ENCODE measurements around the gene MKRN3. TPM values are rescaled to one million over a fixed set of nuclear protein-coding genes. Genes with fewer than 3 reads are reported as not detected.

The MKRN3 gene
- total RNA-seq, 1 donor from 2014 or later = 1.4 TPM

DNA sequence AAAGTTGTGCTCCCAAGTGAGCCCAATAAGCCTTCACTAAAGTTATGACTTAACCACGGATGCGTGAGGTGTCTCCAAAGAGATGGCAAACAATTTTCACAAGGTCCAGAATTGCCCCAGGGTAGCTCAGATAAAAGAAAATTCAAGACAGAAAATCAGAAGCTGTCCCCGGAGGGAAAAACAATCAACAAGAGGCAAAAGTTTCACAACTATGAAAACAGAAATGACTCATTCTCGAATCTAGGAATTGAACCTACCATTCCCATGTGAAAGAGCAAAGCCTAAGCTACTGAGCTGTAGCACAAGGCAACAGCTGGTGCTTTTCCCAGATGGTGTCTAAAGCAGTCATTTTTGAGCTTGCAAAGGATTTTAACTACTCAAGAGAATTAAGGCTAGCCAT, 33.5 kb upstream of the MKRN3 start:
- DNase-seq = peak; percentile 51
- Mint-ChIP-seq H3K4me3 (ENCODE audit: unreplicated experiment) (peak overlapping the region; percentile 21), H3K36me3 (ENCODE audit: unreplicated experiment) (no peaks in the 10 kb centered on the region), H3K9me3 (ENCODE audit: unreplicated experiment) (peaks cover 12% of the 10 kb centered on the region), H3K27ac (ENCODE audit: unreplicated experiment) (peak overlapping the region; percentile 86), H3K27me3 (ENCODE audit: unreplicated experiment) (peaks cover 9% of the 10 kb centered on the region), H3K4me1 (ENCODE audit: low read depth, unreplicated experiment) (peaks cover 56% of the 10 kb centered on the region)
- TF ChIP-seq CTCF (IDR thresholded peaks at IDR 0.05; ENCODE audit: partially characterized antibody, unreplicated experiment) = no peak

DNA sequence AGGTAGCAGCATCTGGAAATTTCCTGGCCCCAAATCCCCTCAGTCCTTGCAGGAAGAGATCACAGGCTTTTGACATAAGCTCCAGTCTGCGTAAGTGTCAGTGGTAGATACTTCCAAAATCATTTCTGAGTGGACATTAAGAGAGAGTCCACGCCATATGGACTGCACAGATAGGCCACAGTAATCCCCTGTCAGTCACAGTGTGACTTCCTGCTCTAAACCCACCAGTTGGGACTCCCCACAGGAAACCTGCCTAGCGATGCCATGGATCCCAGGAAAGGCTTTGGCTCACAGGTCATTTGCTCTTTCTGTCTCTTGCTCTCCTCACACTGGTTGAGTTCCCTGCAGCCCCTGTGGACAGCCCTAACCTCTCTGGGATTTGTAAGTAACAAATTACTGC, 28.8 kb upstream of the MKRN3 start:
- peaks cover 80% of the 10 kb centered on the region for H3K4me1 Mint-ChIP-seq (ENCODE audit: low read depth, unreplicated experiment)
- H3K36me3 Mint-ChIP-seq (ENCODE audit: unreplicated experiment) = no peaks in the 10 kb centered on the region
- H3K4me3 Mint-ChIP-seq (ENCODE audit: unreplicated experiment) = peak overlapping the region; percentile 74
- TF ChIP-seq CTCF (IDR thresholded peaks at IDR 0.05; ENCODE audit: partially characterized antibody, unreplicated experiment) = no peak
- peak overlapping the region; percentile 93 for H3K27ac Mint-ChIP-seq (ENCODE audit: unreplicated experiment)
- peaks cover 13% of the 10 kb centered on the region for H3K27me3 Mint-ChIP-seq (ENCODE audit: unreplicated experiment)
- DNase-seq = no peak
- peaks cover 25% of the 10 kb centered on the region for H3K9me3 Mint-ChIP-seq (ENCODE audit: unreplicated experiment)

DNA sequence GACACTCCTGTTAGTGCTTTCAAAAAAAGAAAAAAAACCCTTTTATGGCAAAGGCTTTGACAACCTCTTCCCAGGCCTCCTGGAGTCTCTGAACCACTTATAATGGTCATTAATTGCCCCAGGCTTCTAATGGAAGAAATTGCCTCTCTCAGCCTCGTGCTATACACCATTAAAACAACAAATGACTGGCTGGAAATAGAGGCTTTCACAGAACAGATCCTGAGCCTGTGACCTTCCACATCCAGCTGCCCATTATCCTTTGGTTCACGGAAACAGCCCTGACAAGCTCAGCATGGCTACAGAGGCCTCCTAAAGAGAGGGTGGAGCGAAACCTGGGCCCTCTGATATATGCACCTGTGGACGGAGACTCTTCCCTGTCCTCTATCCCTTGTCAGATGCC, 26.8 kb upstream of the MKRN3 start:
- Mint-ChIP-seq H3K27me3 (ENCODE audit: unreplicated experiment) (peaks cover 6% of the 10 kb centered on the region), H3K4me1 (ENCODE audit: low read depth, unreplicated experiment) (peaks cover 65% of the 10 kb centered on the region), H3K4me3 (ENCODE audit: unreplicated experiment) (no peak overlapping the region), H3K9me3 (ENCODE audit: unreplicated experiment) (peaks cover 21% of the 10 kb centered on the region), H3K27ac (ENCODE audit: unreplicated experiment) (peak overlapping the region; percentile 93), H3K36me3 (ENCODE audit: unreplicated experiment) (no peaks in the 10 kb centered on the region)
- no peak for TF ChIP-seq CTCF (IDR thresholded peaks at IDR 0.05; ENCODE audit: partially characterized antibody, unreplicated experiment)
- peak; percentile 40 for DNase-seq

DNA sequence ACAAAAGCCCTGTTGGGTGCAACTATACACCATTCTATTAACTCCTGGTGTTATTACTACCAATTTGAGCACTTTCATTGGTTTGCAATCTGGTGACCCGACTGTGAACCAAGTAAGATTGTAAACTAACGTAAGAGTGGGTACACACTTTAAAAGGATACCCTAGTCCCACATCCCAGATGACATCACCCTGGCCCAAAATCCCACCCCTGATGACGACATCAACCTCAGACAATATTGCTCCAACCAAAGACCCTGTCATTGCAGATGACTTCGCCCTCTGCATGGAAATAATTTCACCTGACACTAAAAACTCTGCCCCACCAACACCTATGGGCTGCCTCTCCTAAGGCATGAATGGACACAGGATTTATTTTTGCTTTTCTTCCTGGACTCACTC, 25.6 kb upstream of the MKRN3 start:
- Mint-ChIP-seq H3K27me3 (ENCODE audit: unreplicated experiment) (peaks cover 6% of the 10 kb centered on the region), H3K36me3 (ENCODE audit: unreplicated experiment) (no peaks in the 10 kb centered on the region), H3K4me3 (ENCODE audit: unreplicated experiment) (peak overlapping the region; percentile 57), H3K9me3 (ENCODE audit: unreplicated experiment) (peaks cover 21% of the 10 kb centered on the region), H3K27ac (ENCODE audit: unreplicated experiment) (peak overlapping the region; percentile 93), H3K4me1 (ENCODE audit: low read depth, unreplicated experiment) (peaks cover 59% of the 10 kb centered on the region)
- no peak for DNase-seq
- no peak for TF ChIP-seq CTCF (IDR thresholded peaks at IDR 0.05; ENCODE audit: partially characterized antibody, unreplicated experiment)

DNA sequence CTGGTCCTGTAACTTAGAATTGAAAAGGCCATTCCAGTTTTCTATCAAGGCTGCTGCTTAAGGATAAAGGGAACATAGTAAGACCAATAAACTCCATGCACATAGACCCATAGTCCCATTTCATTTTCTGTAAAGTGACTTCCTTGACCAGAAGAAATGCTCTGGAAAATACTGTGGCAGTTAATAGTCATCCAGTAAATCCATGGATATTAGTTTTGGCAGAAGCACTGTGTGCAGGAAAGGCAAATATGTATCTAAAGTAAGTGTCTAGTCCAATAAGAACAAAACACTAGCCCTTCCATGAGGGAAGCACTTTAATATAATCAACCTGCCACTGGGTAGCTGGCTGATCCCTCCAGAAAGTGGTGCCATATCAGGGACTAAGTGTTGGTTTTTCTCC, 19.3 kb upstream of the MKRN3 start:
- no peak overlapping the region for H3K27ac Mint-ChIP-seq (ENCODE audit: unreplicated experiment)
- no peaks in the 10 kb centered on the region for H3K36me3 Mint-ChIP-seq (ENCODE audit: unreplicated experiment)
- H3K27me3 Mint-ChIP-seq (ENCODE audit: unreplicated experiment) = no peaks in the 10 kb centered on the region
- DNase-seq = no peak
- no peak overlapping the region for H3K4me3 Mint-ChIP-seq (ENCODE audit: unreplicated experiment)
- H3K4me1 Mint-ChIP-seq (ENCODE audit: low read depth, unreplicated experiment) = peaks cover 19% of the 10 kb centered on the region
- TF ChIP-seq CTCF (IDR thresholded peaks at IDR 0.05; ENCODE audit: partially characterized antibody, unreplicated experiment) = no peak
- H3K9me3 Mint-ChIP-seq (ENCODE audit: unreplicated experiment) = peaks cover 1% of the 10 kb centered on the region
